Measurements from ENCODE around the gene TLE7.

TLE7 gene

DNA sequence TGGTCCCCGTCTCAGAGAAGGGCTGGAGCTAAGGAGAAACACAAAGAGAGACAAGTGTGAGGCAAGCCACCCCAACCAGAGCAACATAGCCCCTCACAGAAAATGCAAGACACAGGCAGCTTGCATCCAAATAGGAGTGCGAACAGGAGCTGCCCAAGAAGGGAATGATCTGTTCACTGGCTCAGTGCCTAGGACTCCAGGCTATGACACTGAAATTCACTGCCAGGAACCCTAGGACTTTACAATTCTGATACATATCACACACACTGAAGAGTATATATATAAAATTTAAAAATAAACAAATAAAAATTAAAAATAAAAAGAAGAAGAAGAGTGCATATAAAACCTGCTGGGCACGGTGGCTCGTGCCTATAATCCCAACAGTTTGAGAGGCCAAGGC lies 14.9 kb upstream of the TLE7 start:
- DNase-seq (ENCODE audit: extremely low read depth, low read depth), result no peak
- H3K4me3 ChIP-seq (replicated peaks; ENCODE audit: low read depth, low read length), result no peak overlapping the region
- TF ChIP-seq, protein P1, sequence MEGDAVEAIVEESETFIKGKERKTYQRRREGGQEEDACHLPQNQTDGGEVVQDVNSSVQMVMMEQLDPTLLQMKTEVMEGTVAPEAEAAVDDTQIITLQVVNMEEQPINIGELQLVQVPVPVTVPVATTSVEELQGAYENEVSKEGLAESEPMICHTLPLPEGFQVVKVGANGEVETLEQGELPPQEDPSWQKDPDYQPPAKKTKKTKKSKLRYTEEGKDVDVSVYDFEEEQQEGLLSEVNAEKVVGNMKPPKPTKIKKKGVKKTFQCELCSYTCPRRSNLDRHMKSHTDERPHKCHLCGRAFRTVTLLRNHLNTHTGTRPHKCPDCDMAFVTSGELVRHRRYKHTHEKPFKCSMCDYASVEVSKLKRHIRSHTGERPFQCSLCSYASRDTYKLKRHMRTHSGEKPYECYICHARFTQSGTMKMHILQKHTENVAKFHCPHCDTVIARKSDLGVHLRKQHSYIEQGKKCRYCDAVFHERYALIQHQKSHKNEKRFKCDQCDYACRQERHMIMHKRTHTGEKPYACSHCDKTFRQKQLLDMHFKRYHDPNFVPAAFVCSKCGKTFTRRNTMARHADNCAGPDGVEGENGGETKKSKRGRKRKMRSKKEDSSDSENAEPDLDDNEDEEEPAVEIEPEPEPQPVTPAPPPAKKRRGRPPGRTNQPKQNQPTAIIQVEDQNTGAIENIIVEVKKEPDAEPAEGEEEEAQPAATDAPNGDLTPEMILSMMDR (IDR thresholded peaks at IDR 0.05; ENCODE audit: low read depth, low read length, missing control alignments), result no peak

GRCh38 chr16:71453036-71453435 lies 11.2 kb upstream of the TLE7 start:
- H3K4me3 ChIP-seq (replicated peaks; ENCODE audit: low read depth, low read length), result no peak overlapping the region
- DNase-seq (ENCODE audit: extremely low read depth, low read depth), result no peak
- TF ChIP-seq, protein P1 (IDR thresholded peaks at IDR 0.05; ENCODE audit: low read depth, low read length, missing control alignments), result no peak

GRCh38 chr16:71449020-71449419 lies 7.2 kb upstream of the TLE7 start:
- no peak overlapping the region for H3K4me3 ChIP-seq (replicated peaks; ENCODE audit: low read depth, low read length)
- TF ChIP-seq, protein P1 (IDR thresholded peaks at IDR 0.05; ENCODE audit: low read depth, low read length, missing control alignments), result no peak
- no peak for DNase-seq (ENCODE audit: extremely low read depth, low read depth)

- TF ChIP-seq, protein P1 (IDR thresholded peaks at IDR 0.05; ENCODE audit: low read depth, low read length, missing control alignments), result no peak
- H3K4me3 ChIP-seq (replicated peaks; ENCODE audit: low read depth, low read length), result no peak overlapping the region
These were observed 6.5 kb upstream of the TLE7 start for GRCh38 chr16:71448274-71448866.

GRCh38 chr16:71443714-71444113 lies 1.9 kb upstream of the TLE7 start:
- no peak overlapping the region for H3K4me3 ChIP-seq (replicated peaks; ENCODE audit: low read depth, low read length)
- TF ChIP-seq, protein P1 (IDR thresholded peaks at IDR 0.05; ENCODE audit: low read depth, low read length, missing control alignments), result no peak
- no peak for DNase-seq (ENCODE audit: extremely low read depth, low read depth)

More at GRCh38 chr16:71448274-71448866, 6.5 kb upstream of the TLE7 start:
- DNase-seq (ENCODE audit: extremely low read depth, low read depth), result no peak

- DNase-seq (ENCODE audit: extremely low read depth, low read depth), result no peak
- no peak overlapping the region for H3K4me3 ChIP-seq (replicated peaks; ENCODE audit: low read depth, low read length)
- TF ChIP-seq, protein P1 (IDR thresholded peaks at IDR 0.05; ENCODE audit: low read depth, low read length, missing control alignments), result peak; percentile 52
These were observed 355 bp downstream of the TLE7 start for GRCh38 chr16:71441348-71442050.

Data from HFF-Myc (cell line).